ENCODE results near the gene ABAT.

- TF ChIP-seq CTCF (IDR thresholded peaks at IDR 0.05; ENCODE audit: insufficient read depth, low read depth, low read length) (no peak), EZH2 (IDR thresholded peaks at IDR 0.05; ENCODE audit: insufficient read depth, low read length) (no peak)
These were observed 44.6 kb downstream of the ABAT start for GRCh38 chr16:8718851-8719680.
